ENCODE results near the gene MTOR. TPM values are rescaled to one million over a fixed set of nuclear protein-coding genes. Genes with fewer than 3 reads are reported as not detected.

Gene MTOR
- total RNA-seq, 1 donor from 2014 or later = 31.9 TPM

DNA sequence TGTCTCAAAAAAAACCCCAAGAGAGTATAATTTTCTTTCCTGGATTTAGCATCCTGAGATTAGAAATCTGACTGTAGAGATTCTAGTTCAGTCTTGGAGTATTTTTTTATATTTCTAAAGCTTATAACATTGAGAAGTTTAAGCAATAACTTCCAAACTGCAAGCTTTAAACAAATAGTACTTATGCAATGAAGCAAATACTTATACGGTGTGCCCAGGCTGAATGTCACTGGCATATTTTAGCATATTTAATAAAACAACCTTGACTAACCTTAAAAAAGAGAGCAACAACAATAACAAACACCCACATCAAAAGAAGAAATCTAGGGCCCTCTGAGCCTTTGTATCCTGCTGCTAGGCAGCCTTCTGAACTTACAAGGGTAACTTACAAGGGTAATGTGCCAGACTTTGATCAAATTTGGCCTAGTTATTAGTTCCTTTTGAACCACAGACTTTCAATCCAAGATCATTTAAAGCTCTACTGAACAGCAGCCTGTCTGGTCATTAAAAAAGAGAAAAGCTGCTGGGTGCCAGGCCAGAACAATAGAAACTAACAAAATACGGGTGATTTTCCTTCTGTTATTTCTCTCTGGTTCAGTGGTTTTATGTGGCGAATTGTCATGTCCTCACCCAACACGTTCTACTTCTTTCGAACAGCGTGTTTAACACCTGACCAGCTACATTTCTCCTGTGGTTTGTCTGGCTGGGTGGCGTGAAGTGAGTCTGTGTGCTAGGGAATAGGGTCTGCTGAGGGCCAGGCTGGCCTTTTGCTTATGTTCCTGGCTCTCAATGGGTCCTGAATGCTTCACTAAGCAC lies 16.2 kb downstream of the MTOR start:
- no peak overlapping the region for H3K4me3 ChIP-seq (ENCODE audit: low read depth, low read length)
- DNase-seq (ENCODE audit: low read depth) (no peak), FAIRE-seq (no peak)
- no peak for TF ChIP-seq CTCF (IDR thresholded peaks at IDR 0.05; ENCODE audit: insufficient read depth, low read length, severe bottlenecking)
- H3K27me3 ChIP-seq (ENCODE audit: control insufficient read depth, insufficient read depth, low read length) = no peaks in the 10 kb centered on the region
- peaks cover 17% of the 10 kb centered on the region for H3K36me3 ChIP-seq (ENCODE audit: control insufficient read depth, insufficient read depth, low read length)

GRCh38 chr1:11245248-11245647 lies 17.1 kb downstream of the MTOR start:
- H3K27me3 ChIP-seq (ENCODE audit: control insufficient read depth, insufficient read depth, low read length) = no peaks in the 10 kb centered on the region
- DNase-seq (ENCODE audit: low read depth) (peak; percentile 13), FAIRE-seq (no peak)
- no peak overlapping the region for H3K4me3 ChIP-seq (ENCODE audit: low read depth, low read length)
- TF ChIP-seq CTCF (IDR thresholded peaks at IDR 0.05; ENCODE audit: insufficient read depth, low read length, severe bottlenecking) = no peak
- H3K36me3 ChIP-seq (ENCODE audit: control insufficient read depth, insufficient read depth, low read length) = peaks cover 21% of the 10 kb centered on the region

- DNase-seq (ENCODE audit: low read depth) (no peak), FAIRE-seq (no peak)
- H3K36me3 ChIP-seq (ENCODE audit: control insufficient read depth, insufficient read depth, low read length) = peaks cover 29% of the 10 kb centered on the region
- H3K4me3 ChIP-seq (ENCODE audit: low read depth, low read length) = no peak overlapping the region
- H3K27me3 ChIP-seq (ENCODE audit: control insufficient read depth, insufficient read depth, low read length) = no peaks in the 10 kb centered on the region
- TF ChIP-seq CTCF (IDR thresholded peaks at IDR 0.05; ENCODE audit: insufficient read depth, low read length, severe bottlenecking) = no peak
Measured at GRCh38 chr1:11238311-11238710, 24.0 kb downstream of the MTOR start.

DNA sequence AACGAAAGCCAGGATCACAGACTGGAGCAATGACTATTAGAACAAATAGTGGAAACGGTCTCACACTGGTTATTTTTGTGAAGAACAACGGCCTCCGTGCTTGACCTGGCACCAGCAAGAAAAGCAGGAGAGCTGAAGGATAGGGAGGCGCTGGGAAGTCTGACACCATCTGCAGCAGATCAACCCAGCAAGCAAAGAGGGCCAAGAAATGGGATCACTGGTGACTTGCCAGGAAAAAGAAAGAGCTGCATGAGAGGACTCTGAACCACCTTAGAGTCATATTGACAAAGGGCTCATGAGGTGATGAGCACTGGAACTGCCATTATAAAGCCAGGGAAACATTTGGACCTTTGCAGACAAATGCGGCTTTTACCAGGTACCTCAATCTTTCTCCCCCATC lies 25.0 kb downstream of the MTOR start:
- FAIRE-seq (no peak), DNase-seq (ENCODE audit: low read depth) (no peak)
- H3K27me3 ChIP-seq (ENCODE audit: control insufficient read depth, insufficient read depth, low read length) = no peaks in the 10 kb centered on the region
- TF ChIP-seq CTCF (IDR thresholded peaks at IDR 0.05; ENCODE audit: insufficient read depth, low read length, severe bottlenecking) = no peak
- peaks cover 27% of the 10 kb centered on the region for H3K36me3 ChIP-seq (ENCODE audit: control insufficient read depth, insufficient read depth, low read length)
- H3K4me3 ChIP-seq (ENCODE audit: low read depth, low read length) = no peak overlapping the region

DNA sequence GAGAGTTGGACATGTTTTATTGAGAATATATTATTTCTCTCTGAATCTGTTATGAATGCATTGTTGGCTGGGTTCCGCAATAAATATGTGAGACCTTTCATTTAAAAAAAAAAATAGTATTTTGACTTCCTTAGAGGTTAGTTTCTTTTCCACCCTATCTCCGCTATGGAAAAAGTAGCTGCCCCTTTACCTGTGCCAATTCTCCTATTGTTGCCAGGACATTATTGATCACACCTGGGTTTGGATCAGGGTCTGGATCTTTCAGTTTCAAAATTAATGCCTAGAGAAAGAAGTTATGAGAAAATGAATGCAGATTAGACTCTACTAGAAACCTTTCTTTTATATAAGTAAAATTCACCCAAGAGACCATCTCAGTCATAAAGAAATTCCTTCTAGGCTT lies 29.1 kb downstream of the MTOR start:
- no peak for TF ChIP-seq CTCF (IDR thresholded peaks at IDR 0.05; ENCODE audit: insufficient read depth, low read length, severe bottlenecking)
- Histone ChIP-seq H3K27me3 (ENCODE audit: control insufficient read depth, insufficient read depth, low read length) (no peaks in the 10 kb centered on the region), H3K4me3 (ENCODE audit: low read depth, low read length) (no peak overlapping the region), H3K36me3 (ENCODE audit: control insufficient read depth, insufficient read depth, low read length) (peaks cover 27% of the 10 kb centered on the region)
- FAIRE-seq = no peak
- DNase-seq (ENCODE audit: low read depth) = no peak

DNA sequence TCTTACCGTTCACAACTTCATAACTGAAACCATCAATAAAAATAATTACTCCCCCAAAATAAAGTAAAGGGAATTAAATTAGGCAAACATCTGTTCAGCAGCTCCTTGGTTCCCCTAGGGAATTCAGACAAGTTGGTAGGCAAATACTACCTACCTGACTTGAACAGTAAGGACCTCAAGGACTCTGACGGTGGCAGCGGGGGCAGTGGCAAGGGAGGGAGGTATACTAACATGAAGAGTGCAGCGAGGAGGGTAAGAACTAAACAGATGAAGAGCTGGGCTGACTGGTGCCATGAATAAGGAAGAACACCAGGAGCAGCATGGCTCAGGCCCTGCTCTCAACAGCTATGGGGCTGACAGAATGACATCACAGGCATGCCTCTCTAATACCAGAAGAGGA lies 33.1 kb downstream of the MTOR start:
- Histone ChIP-seq H3K27me3 (ENCODE audit: control insufficient read depth, insufficient read depth, low read length) (no peaks in the 10 kb centered on the region), H3K4me3 (ENCODE audit: low read depth, low read length) (no peak overlapping the region), H3K36me3 (ENCODE audit: control insufficient read depth, insufficient read depth, low read length) (peaks cover 24% of the 10 kb centered on the region)
- FAIRE-seq (no peak), DNase-seq (ENCODE audit: low read depth) (no peak)
- no peak for TF ChIP-seq CTCF (IDR thresholded peaks at IDR 0.05; ENCODE audit: insufficient read depth, low read length, severe bottlenecking)
